GM21786 (cell line): ENCODE data around the gene TMEM258.
A peak's percentile ranks its signal among the peaks of the same experiment; 100 is the strongest.

ENCODE experiments used
- ATAC-seq: cut with Tn5 transposase; IDR thresholded peaks from one replicate; pipeline ENCODE4 v1.9.1; 2021; ENCODE audit not compliant: unreplicated experiment

The TMEM258 gene

DNA sequence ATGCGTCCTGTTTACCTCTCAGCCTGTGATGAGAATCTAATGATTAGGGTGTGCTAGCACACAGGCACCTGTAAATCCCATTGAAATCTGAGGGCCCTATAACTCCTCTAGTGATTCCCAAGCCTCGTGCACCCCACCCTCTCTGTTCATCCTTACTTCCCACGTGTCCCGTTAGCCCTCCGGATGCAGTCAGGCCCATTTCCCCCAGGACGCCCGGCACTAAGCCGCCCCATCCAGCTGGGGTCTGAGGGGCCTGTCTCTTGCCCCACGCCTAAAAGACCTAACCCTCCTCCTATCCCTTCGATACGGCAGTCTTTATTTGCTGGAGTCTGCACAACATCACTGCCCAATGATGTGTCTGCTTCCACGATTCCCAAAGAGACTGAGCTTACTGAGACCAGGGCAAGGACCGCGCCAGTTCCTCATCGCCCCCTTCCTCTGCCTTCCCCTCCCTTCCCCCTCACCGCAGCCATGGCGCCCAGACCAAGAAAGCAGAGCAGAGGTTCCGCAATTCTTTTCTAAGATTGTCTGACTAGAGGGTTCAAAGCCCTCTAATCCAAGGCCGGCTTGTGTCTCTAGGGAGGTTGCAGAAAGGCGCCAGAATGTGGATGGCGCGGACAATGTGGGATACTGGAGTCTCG is 34.7 kb upstream of the TMEM258 start:
- ATAC-seq, result no peak

DNA sequence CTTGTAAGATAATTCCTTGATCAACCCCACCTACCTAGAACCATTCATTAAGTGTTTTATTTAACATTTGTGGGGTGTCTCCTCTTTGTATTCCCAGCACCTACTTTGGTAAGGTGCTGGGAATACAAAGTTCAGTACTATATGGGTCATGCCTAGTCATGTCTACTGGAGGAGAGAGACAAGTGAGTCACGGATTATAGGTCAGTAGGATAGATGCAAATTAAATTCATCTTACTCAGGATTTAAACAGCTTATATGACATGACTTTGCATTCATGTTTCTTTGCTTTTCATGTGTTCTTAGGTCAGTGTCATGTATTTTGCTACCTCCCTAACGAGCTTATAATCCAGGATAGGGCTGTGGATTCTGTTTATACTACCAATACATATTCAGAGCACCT is 27.8 kb upstream of the TMEM258 start:
- ATAC-seq, result no peak

DNA sequence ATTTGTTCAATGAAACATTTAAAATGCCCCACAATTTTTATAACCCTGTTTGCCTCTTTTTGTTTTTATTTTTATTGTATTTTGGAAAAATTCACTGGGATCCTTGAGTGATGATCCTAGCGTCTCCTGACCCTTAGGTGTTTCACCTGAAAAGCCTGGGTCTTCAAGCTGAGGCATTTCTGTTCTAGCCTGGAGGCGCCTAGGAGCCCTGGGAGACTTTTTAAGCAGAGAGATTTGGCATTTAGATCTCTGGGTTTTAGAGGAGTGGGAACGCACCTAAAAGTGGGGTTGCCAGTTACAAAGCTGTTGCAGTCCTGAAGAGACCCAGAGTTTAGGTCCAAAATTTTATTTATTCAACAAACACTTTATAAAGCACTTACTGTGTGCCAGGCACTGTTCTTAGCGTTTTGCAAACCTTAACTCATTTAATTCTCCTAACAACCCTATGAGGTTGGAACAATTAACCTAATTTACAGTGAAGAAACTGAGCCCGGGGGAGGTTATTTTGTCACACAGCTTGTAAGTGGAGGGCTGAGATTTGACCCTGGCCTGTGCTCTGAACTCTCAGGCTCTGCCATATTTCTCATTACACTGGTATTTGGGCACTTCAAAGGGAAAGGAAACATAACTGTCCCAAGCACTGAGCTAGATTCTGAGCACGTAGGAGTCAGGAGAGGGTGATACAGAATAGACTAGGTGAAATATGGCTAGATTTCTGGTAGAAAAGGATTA is 25.2 kb upstream of the TMEM258 start:
- ATAC-seq, result no peak

DNA sequence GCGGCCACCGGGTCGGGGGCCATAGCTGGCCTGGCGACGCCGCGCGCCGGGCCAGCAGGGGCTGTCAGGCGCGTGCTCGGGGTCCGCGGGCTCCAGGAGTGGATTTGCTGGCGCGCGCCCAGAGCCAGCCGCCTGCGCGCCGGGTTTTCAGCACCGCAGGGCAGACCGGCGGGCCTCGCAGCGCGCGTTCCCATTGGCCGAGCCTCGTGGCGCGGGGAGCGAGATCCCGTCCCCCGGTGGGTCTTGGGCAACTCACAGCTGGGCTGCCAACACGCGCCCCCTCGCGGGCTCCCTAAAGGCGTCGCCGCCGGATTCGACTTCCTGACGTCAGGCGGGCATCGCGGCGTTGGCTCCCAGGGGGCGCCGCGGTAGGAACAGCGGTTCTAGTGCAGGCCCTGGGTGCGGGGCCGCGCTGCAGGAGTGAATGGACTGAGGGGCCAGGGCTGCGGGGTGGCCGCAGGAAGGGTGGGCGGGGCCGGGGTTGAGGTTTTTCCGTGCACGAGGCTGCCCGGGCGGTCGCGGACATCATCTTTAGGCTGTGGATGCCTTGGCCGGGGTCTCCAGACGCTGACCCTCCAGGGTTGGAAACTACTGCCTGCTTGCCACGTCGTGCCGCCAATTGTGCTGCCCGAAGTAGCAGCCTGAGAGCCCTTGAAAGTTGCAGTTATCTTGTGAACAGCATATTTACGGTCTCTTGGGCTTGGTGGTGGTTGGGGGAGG is 24.5 kb upstream of the TMEM258 start, which contains the start of gene FADS1:
FADS1 (minus strand) TSS at position 268 of the 720 bp plus-strand sequence; CDS start at position 194, 74 bp downstream.
- peak; percentile 50 for ATAC-seq

DNA sequence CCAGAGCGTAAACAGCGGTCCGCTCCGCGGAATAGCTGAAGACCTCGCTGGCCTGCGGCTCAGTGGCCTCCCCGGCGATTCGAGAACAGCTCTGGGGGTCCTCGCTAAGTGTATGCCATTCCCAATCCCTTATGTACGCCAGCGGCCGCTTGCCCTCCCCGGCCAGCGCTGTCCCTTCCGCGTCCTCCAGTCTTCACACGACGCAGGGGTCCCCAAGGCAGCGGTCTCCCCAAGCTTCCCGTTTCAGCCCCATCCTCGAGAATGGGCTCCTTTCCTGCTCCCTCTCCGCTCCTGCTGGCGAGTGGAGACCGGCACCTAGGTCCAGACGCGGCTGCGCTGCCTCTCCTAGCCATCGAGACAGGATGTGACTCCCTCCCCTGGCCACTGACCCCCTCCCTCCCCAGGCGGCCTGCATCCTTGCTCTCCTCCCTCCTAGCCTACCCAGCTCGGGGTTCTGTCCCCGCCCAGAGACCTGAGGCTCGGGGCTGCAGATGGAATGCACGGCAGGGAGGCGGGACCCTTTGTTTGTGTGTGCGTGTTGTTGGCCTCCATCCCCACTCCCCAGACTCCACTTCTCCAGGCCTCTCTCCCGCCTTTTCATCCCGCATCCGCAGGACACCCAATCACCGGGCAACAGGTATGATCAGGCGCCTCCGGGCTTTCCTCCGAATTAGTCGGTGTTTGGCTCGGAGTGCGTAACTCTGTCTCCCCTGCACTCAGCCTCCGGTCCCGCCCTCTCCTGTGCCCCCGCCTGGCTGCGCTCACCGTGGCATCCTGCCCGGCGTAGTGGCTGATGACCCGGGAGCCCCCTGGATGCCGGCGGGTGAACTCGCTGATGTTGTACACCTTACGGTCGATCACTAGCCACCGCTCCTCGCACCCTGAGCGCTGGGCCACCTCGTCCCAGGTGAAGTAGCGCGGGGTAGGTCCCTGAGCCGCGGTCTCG is 23.7 kb upstream of the TMEM258 start:
- peak; percentile 28 for ATAC-seq

DNA sequence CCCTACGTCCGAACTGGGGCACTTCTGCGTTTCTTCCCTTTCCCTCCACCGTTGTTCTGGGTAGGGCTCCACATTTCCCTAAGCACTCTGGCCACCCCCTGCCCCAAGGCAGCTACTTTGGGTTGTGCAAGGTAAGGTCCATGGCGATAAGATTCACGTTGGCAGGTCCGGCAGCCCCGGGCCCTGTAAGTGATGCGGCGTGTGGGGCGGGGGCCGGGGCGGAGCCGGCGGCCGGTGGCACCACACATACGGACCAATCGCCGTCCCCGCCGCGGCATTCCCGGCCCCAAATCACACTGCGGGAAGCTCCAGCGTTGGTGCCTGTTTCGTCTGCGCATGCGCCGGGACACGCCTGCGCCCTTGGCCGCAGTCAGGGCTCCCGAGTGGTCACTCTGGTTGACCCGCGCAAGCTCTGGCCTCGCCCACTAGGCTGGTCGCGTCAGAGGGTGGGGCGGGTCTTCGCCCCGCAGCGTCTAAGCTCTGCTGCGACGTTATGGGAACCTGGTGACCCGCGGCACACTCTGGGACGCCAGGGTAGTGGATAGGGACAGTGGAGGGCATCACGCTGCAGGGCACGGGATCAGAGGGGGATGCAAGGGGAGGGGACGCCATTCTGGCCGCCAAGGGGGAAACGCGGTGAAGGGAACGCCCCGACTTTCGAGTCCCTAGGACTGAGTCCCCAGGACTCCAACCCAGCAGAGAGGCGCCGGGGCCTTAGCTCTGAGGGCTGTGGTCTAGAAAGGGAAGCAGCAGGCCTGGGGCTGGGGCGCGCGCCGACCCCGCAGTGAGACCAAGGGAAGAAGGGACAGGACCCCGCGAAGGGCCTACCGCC is 22.8 kb upstream of the TMEM258 start:
- ATAC-seq, result peak; percentile 48

DNA sequence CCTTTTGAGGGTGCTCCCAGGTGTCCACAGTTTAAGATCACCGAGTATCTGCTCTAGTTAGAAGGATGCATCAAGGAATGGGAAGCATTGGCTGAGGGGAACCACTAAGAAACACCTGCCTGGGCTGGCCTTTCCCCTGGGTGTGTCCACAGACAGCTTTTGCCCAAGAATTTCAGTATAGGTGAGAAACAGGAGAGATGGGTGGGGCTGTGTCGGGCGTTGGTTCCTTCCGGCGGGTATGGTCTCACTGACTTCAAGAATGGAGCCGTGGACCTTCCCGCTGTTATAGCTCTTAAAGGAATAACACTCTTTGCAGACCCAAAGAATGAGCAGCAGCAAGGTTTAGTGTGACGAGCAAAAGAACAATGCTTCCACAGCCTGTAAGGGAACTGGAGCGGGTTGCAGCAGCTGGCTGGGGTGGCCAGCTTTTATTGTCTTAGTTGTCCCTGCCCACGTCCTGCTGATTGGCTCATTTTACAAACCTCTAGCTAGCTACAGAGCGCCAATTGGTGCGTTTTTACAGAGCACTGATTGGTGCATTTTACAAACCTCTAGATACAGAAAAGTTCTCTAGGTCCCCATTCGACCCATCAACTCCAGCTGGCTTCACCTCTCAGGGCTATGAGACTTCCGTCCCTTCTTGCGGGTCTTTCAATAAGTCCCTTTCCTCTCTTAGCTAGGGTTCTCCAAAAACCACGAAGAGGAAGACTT is 22.0 kb upstream of the TMEM258 start:
- no peak for ATAC-seq

DNA sequence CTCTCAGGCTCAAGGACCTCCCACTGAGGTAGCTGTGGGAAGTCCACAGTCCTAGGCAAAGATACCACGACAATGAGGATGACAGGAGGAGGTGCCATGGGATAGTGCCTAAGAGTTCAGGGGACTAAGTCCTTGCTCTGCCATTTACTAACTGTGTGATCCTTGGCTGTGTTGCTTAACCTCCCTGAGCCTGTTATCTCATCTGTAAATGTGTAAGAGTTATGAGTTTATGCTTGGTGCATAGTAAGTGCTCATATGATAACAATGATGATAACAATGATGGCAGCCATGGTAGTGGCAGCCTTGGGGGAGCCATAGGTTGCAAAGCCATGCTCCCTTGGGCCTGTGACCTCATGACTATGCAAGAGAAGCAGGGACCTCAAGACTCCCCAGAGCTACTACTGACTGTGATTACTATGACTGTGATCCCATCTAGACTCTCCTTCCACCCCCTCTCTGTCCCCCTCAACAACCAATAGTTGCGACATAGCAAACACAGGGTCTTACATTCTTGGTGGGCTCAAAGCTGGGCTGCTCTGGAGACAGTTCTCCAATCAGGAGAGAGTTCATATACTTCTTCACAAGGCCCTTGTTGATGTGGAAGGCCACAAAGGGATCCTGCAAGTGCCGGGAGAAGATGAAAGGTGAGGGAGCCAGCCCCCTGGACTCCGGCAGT is 20.5 kb upstream of the TMEM258 start:
- no peak for ATAC-seq

DNA sequence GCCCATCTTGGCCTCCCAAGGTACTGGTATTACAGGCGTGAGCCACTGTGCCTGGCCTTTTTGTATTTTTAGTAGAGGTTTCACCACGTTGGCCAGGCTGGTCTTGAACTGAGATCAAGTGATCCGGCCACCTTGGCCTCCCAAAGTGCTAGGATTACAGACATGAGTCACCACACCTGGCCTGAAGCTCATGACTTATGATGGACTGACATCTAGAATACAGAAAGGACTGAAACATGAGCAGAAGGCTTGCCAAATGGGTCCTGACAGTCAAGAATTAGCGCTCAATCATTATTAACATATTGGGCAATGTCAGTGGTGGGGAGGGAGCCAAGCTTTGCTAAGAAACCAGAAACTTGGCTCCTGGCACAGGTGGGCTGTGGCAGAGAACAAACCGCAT is 19.4 kb upstream of the TMEM258 start:
- no peak for ATAC-seq

DNA sequence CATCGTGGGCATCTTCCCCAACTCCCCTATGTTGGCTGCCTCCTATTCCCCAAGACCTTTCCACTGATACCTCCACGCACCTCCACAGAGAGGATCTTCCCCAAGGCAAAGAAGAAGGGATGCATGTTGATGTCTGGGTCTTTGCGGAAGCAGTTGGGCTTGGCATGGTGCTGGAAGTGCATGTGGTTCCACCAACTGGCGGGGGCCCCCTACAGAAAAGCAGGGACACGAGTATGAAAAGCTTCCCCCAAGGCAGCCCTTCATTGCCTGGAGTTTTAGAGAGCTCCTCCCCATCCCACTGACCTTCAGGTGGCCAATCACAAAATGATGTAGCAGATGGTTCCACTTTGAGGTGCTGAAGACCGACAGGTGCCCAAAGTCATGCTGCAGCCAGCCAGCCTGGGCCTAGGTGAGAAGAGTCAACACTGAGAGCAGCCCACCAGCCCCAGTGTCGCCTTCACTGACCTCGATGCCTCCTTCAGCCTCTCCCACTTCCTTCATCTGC is 18.3 kb upstream of the TMEM258 start:
- ATAC-seq, result no peak

DNA sequence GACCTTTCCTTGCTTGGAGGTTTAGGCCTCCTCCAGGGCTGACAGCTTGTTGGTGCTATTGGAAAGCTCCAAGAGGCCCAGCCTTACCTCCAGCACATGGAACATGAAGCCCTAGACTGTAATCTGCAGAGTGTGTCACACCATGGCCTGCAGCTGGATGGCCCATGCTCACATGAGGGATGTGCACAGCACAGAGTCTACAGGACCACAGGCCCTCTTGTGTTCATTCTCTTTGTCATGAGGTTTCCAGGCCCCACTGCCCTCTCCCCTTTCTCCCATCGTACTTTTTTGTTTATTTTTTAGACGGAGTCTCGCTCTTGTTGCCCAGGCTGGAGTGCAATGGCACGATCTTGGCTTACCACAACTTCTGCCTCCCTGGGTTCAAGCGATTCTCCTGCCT is 14.4 kb upstream of the TMEM258 start:
- ATAC-seq, result no peak

DNA sequence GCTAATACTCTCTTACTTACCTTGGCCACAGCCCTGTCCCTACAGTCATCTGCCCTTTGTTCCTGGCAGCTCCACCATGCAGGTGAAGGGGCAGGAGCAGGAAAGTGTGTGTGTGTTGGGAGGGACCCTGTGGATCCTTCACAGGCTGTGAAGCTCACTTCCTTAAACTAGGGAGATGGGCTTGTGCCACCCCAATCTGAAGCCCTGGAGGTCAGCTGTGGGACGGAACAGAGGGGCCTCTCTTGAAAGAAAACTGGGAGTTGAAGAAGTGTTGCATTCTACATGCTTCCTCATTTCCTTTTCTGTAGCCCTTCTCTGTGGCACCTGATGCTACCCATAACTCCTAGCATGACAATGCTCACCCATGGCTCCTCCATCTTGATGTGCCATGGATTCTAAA is 12.7 kb upstream of the TMEM258 start:
- no peak for ATAC-seq

DNA sequence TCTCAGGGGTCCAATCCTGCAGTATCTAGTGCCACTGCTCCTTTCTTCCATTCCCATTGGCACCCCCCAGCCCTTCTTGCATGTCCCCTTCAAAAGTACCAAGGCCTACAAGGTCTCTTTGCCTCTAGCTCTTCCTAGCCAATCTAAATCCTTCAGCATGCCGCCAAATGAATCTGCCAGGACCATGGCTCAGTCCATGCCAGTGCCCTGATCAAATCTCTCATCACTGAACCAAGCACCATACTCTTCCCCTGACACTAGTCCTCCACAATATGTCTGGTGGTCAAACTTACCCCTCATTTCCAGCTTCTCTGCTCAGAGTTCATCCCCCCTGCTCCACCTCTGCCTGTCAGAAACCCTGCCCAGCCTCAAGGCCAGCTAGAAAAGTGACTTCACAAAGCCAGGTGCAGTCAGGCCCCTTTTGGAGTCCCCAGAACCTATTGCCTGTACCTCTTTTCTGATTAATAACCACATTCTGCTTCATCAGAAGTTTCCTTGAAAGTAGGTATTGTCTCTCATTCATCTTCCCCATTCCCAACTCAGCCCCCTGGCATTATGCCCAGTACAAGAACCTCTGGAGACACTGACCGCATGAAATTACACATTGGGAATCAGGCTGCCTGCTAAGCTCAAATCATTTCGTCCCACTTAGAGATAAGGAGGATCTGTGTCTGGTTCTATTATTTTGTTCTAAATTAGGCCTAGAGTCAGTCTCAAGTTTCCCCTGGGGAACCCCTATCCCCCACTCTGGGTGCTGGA is 11.7 kb upstream of the TMEM258 start:
- no peak for ATAC-seq

DNA sequence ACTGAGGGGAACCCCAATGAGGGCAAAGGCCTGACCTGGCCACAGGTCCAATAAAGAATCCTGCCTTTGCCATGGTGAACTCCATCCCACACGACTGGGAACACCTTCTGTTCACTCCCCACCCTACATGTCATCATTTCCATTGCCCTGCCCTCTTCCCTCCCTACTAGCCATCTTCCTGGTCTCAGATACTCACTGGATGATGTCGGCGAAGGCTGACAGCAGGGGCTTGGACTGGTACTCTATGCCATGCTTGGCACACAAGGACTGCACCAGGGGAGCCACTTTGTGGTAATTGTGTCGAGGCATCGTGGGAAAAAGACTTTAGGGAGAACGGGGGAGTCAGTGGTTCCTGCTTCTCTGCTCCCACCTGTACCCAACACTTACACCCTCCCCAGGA is 10.2 kb upstream of the TMEM258 start:
- no peak for ATAC-seq

DNA sequence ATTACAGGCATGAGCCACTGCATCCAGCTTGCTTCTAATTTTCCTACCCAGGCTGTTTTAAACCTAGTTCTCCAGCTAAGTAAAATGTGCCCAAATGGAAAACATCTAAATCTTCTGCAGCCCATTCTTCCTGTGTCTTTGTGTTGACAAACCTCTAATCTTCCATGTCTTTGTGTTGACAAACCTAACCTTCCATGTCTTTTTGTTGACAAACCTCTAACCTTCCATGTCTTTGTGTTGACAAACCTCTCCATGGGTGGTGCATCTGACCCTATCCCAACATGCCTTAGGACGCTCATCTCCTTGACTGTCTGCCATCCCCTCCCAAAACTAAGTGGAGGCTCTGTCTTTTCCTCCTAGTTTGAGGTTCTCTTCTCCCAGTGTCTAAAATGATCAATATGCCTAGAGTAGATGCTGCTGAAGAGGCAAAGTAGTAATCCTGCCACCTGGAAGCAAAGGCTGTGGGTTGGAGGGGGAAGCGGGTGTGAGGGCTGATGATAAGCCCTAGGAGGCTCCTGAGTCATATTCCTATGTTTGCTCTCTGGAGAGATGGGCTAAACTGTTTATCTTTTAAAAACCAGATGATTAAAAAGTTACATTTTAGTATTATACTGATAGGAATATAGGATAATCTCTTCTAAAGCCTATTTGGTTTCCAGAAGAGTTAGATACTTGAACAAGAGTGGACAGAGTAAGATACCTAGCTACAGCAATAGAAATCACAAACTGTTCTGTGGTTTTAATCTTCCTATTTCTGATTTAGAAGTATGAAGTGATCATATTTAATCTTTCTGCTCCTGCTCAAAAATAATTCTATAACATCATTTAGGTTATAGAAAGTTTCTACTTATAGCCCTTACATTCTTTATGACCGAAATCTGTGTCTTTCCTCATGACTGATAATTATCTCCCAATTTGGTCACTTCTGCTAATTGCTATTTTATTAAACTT is 8.2 kb upstream of the TMEM258 start:
- ATAC-seq, result no peak

DNA sequence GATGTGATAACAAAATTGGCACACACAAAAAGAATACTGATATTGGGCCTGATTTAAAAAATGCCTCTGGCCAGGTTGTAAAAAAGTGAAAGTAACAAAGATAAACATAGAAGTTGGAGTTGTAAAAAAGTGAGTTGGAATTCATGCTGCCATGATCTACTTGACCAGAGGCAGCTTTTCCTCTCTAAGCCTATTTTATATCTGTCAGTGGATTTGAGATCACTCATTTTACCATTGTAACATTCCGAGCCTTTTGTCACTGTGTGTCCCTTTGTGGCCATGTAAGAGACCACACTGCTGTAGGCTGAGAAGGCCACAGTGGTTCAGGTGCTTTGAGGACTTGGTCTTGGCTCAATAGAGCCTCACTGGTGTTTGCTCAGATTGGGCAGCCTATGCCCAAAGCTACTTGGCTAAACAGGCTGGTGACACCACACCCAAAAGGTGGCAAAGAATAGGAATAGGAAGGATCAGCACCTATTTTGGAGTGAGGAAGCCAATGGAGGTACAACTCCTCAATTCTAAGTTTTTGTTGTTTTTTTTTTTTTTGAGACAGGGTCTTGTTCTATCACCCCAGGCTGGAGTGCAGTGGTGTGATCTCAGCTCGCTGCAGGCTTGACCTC is 7.4 kb upstream of the TMEM258 start:
- no peak for ATAC-seq
